ENCODE measurements around the gene FAM117B.

The FAM117B gene

DNA sequence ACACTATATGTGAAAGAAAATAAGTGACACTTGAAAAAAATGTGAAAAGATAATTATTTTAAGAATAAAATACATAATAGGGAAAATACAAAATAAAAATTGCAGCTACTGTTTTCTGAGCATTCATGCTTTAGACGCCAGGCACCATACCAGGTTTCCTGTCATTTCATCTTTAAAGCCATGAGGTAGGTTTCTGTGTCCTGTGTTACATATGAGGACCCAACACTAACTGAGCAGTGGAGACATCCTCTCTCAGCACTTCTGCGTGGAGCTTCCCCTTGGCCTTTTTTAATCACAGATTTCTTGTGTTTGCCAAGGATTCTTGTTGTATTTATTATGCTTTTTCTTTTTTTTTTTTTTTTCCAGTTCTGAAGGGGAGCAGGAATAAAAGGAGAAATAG is 117.3 kb downstream of the FAM117B start:
- no peaks in the 10 kb centered on the region for H3K79me2 ChIP-seq (ENCODE audit: insufficient read depth, low read depth)
- H3K36me3 ChIP-seq (ENCODE audit: insufficient read depth) = no peaks in the 10 kb centered on the region
- no peak overlapping the region for H3K4me3 ChIP-seq (IDR thresholded peaks at IDR 0.05; ENCODE audit: insufficient read depth, low read depth, low read length)
- H3K4me1 ChIP-seq (ENCODE audit: low read depth, poor library complexity, severe bottlenecking) = peaks cover 14% of the 10 kb centered on the region
- H3K27me3 ChIP-seq (ENCODE audit: insufficient read depth, low read depth) = no peaks in the 10 kb centered on the region
- no peak overlapping the region for H3K4me2 ChIP-seq
- H4K20me1 ChIP-seq (ENCODE audit: insufficient read depth) = no peaks in the 10 kb centered on the region
- no peak overlapping the region for H2AFZ ChIP-seq (ENCODE audit: low read depth)
- H3K9ac ChIP-seq = no peak overlapping the region
- TF ChIP-seq, protein P1, sequence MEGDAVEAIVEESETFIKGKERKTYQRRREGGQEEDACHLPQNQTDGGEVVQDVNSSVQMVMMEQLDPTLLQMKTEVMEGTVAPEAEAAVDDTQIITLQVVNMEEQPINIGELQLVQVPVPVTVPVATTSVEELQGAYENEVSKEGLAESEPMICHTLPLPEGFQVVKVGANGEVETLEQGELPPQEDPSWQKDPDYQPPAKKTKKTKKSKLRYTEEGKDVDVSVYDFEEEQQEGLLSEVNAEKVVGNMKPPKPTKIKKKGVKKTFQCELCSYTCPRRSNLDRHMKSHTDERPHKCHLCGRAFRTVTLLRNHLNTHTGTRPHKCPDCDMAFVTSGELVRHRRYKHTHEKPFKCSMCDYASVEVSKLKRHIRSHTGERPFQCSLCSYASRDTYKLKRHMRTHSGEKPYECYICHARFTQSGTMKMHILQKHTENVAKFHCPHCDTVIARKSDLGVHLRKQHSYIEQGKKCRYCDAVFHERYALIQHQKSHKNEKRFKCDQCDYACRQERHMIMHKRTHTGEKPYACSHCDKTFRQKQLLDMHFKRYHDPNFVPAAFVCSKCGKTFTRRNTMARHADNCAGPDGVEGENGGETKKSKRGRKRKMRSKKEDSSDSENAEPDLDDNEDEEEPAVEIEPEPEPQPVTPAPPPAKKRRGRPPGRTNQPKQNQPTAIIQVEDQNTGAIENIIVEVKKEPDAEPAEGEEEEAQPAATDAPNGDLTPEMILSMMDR (conservative IDR thresholded peaks at IDR 0.05; ENCODE audit: low read depth, low read length) = no peak
- no peak overlapping the region for H3K27ac ChIP-seq

DNA sequence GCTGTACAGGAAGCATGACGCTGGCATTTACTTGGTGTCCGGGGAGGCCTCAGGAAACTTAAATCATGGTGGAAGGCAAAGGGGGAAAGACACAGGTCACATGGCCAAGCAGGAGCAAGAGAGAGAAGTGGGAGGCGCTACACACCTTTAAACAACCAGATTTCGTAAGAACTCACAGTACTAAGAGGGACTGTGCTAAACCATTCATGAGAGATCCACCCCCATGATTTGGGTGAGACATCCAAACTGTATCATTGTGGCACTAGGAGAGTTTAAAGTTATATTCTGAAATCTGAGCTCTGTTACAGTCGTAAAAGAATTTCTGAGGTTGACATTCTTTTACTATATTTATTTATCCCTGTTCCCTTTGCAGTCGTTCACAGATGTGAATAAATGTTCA is 120.2 kb downstream of the FAM117B start:
- H3K36me3 ChIP-seq (ENCODE audit: insufficient read depth) = no peaks in the 10 kb centered on the region
- TF ChIP-seq, protein P1 (conservative IDR thresholded peaks at IDR 0.05; ENCODE audit: low read depth, low read length) = no peak
- H3K79me2 ChIP-seq (ENCODE audit: insufficient read depth, low read depth) = no peaks in the 10 kb centered on the region
- H3K4me2 ChIP-seq = no peak overlapping the region
- peaks cover 14% of the 10 kb centered on the region for H3K4me1 ChIP-seq (ENCODE audit: low read depth, poor library complexity, severe bottlenecking)
- no peak overlapping the region for H3K9ac ChIP-seq
- no peak overlapping the region for H3K27ac ChIP-seq
- H3K4me3 ChIP-seq (IDR thresholded peaks at IDR 0.05; ENCODE audit: insufficient read depth, low read depth, low read length) = no peak overlapping the region
- H2AFZ ChIP-seq (ENCODE audit: low read depth) = no peak overlapping the region
- no peaks in the 10 kb centered on the region for H4K20me1 ChIP-seq (ENCODE audit: insufficient read depth)
- H3K27me3 ChIP-seq (ENCODE audit: insufficient read depth, low read depth) = no peaks in the 10 kb centered on the region

DNA sequence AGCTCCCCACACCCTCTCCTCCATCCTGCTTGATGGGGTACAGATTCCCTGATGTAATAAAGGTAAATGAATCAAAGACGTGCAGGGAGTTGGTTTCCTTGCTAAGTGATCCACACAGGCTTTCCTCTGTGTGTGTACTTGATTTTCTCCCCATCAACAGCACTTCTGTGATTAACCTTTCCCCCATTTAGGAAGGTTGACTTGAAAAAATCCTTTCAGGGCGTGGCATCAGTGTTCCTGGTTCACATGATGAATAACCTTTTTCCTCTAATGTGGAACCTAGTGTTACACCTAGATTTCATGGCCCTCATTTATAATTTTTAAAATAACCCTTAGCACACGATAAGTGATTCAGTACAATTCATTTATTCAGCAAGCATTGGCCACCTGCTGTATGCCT is 121.8 kb downstream of the FAM117B start:
- Histone ChIP-seq H3K4me1 (ENCODE audit: low read depth, poor library complexity, severe bottlenecking) (no peaks in the 10 kb centered on the region), H3K36me3 (ENCODE audit: insufficient read depth) (no peaks in the 10 kb centered on the region), H4K20me1 (ENCODE audit: insufficient read depth) (no peaks in the 10 kb centered on the region), H3K27me3 (ENCODE audit: insufficient read depth, low read depth) (no peaks in the 10 kb centered on the region), H3K4me2 (no peak overlapping the region), H3K4me3 (IDR thresholded peaks at IDR 0.05; ENCODE audit: insufficient read depth, low read depth, low read length) (no peak overlapping the region), H3K79me2 (ENCODE audit: insufficient read depth, low read depth) (no peaks in the 10 kb centered on the region), H3K27ac (no peak overlapping the region), H2AFZ (ENCODE audit: low read depth) (no peak overlapping the region), H3K9ac (no peak overlapping the region)
- TF ChIP-seq, protein P1 (conservative IDR thresholded peaks at IDR 0.05; ENCODE audit: low read depth, low read length) = no peak

DNA sequence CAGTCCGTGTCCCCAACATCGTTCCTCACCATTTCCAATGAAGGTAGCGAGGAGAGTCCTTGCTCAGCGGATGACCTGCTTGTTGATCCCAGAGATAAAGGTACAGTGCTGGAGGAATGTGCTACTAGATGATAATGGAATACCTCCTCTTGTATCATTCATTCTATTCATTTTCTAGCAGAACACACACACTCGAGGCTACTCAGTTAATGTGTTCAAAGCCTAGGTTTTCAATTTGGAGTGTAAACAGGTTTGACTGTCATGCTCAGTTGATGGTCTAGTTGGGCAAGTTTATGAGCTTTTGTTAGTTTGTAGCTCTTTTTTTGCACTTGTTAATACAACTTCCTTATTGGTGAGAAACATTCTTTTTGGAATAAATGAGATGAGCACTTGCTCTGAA is 122.6 kb downstream of the FAM117B start:
- no peak overlapping the region for H2AFZ ChIP-seq (ENCODE audit: low read depth)
- H3K4me3 ChIP-seq (IDR thresholded peaks at IDR 0.05; ENCODE audit: insufficient read depth, low read depth, low read length) = no peak overlapping the region
- H3K36me3 ChIP-seq (ENCODE audit: insufficient read depth) = no peaks in the 10 kb centered on the region
- H3K4me1 ChIP-seq (ENCODE audit: low read depth, poor library complexity, severe bottlenecking) = no peaks in the 10 kb centered on the region
- H3K27me3 ChIP-seq (ENCODE audit: insufficient read depth, low read depth) = no peaks in the 10 kb centered on the region
- TF ChIP-seq, protein P1 (conservative IDR thresholded peaks at IDR 0.05; ENCODE audit: low read depth, low read length) = no peak
- no peak overlapping the region for H3K9ac ChIP-seq
- no peak overlapping the region for H3K27ac ChIP-seq
- H3K79me2 ChIP-seq (ENCODE audit: insufficient read depth, low read depth) = no peaks in the 10 kb centered on the region
- H4K20me1 ChIP-seq (ENCODE audit: insufficient read depth) = no peaks in the 10 kb centered on the region
- no peak overlapping the region for H3K4me2 ChIP-seq
